Measurements from ENCODE around the gene KRTAP5-8.
A peak's percentile ranks its signal among the peaks of the same experiment; 100 is the strongest.
"Not testable (repeated sequence)": the region's sequence is repeated elsewhere in the genome, so short reads cannot be mapped to it uniquely, and the experiment has no call there.

Gene KRTAP5-8

GRCh38 chr11:71577469-71578004, 39.7 kb downstream of the KRTAP5-8 start:
- Mint-ChIP-seq H3K4me3 (no peak overlapping the region), H3K9me3 (no peaks in the 10 kb centered on the region), H3K27ac (no peak overlapping the region), H3K27me3 (peaks cover 25 to 32% of the 10 kb centered on the region in 2 donors), H3K4me1 (ENCODE audit: low read depth in 2 of 2) (peaks cover 0 to 2% of the 10 kb centered on the region in 2 donors), H3K36me3 (ENCODE audit: insufficient read depth) (no peaks in the 10 kb centered on the region)
- DNase-seq: no peak
- no peak for ATAC-seq (replicated peaks)

- not testable (repeated sequence) for H3K9me3 Mint-ChIP-seq; DNase-seq; ATAC-seq (replicated peaks); H3K27ac Mint-ChIP-seq; H3K4me1 Mint-ChIP-seq (ENCODE audit: low read depth in 2 of 2); H3K4me3 Mint-ChIP-seq; H3K36me3 Mint-ChIP-seq (ENCODE audit: insufficient read depth)
- peaks cover 42 to 51% of the 10 kb centered on the region in 2 donors for H3K27me3 Mint-ChIP-seq
Measured at GRCh38 chr11:71579513-71579912, 41.7 kb downstream of the KRTAP5-8 start.

- Mint-ChIP-seq H3K4me1 (ENCODE audit: low read depth in 2 of 2) (peaks cover 0 to 2% of the 10 kb centered on the region in 2 donors), H3K27me3 (peaks cover 49 to 60% of the 10 kb centered on the region in 2 donors), H3K36me3 (ENCODE audit: insufficient read depth) (no peaks in the 10 kb centered on the region), H3K9me3 (no peaks in the 10 kb centered on the region), H3K27ac (no peak overlapping the region), H3K4me3 (no peak overlapping the region)
- peak in 1 of 3 experiments; percentile 18 for DNase-seq
- no peak for ATAC-seq (replicated peaks)
Measured at GRCh38 chr11:71580057-71581003, 42.5 kb downstream of the KRTAP5-8 start.

GRCh38 chr11:71581826-71582225, 44.0 kb downstream of the KRTAP5-8 start:
- Mint-ChIP-seq H3K27me3 (peaks cover 50 to 67% of the 10 kb centered on the region in 2 donors), H3K27ac (no peak overlapping the region), H3K36me3 (ENCODE audit: insufficient read depth) (no peaks in the 10 kb centered on the region), H3K4me1 (ENCODE audit: low read depth in 2 of 2) (peaks cover 0 to 2% of the 10 kb centered on the region in 2 donors), H3K4me3 (no peak overlapping the region), H3K9me3 (no peaks in the 10 kb centered on the region)
- ATAC-seq (replicated peaks) (no peak), DNase-seq (no peak)

GRCh38 chr11:71582309-71582895, 44.6 kb downstream of the KRTAP5-8 start, which contains the start of gene KRTAP5-11:
Gene KRTAP5-11 (minus strand): TSS chr11:71582875. CDS start chr11:71582837, 38 bp downstream.
- ATAC-seq (replicated peaks): no peak
- H3K4me3 Mint-ChIP-seq: no peak within 1 kb of the TSS
- H3K9me3 Mint-ChIP-seq: no peaks in the 10 kb centered on the region
- no peak within 1 kb of the TSS for H3K27ac Mint-ChIP-seq
- H3K4me1 Mint-ChIP-seq (ENCODE audit: low read depth in 2 of 2): peaks cover 0 to 2% of the 10 kb centered on the region in 2 donors
- no peak for DNase-seq
- no peaks in the 10 kb centered on the region for H3K36me3 Mint-ChIP-seq (ENCODE audit: insufficient read depth)
- H3K27me3 Mint-ChIP-seq: peaks cover 50 to 73% of the 10 kb centered on the region in 2 donors

- not testable (repeated sequence) for DNase-seq; H3K27ac Mint-ChIP-seq; H3K4me3 Mint-ChIP-seq; H3K36me3 Mint-ChIP-seq (ENCODE audit: insufficient read depth); ATAC-seq (replicated peaks); H3K4me1 Mint-ChIP-seq (ENCODE audit: low read depth in 2 of 2); H3K9me3 Mint-ChIP-seq
- peaks cover 50 to 79% of the 10 kb centered on the region in 2 donors for H3K27me3 Mint-ChIP-seq
Measured at GRCh38 chr11:71582969-71583368, 45.1 kb downstream of the KRTAP5-8 start.

- not testable (repeated sequence) for H3K4me1 Mint-ChIP-seq (ENCODE audit: low read depth in 2 of 2); ATAC-seq (replicated peaks); H3K27ac Mint-ChIP-seq; DNase-seq; H3K9me3 Mint-ChIP-seq; H3K4me3 Mint-ChIP-seq; H3K36me3 Mint-ChIP-seq (ENCODE audit: insufficient read depth)
- H3K27me3 Mint-ChIP-seq: peaks cover 42 to 82% of the 10 kb centered on the region in 2 donors
Measured at GRCh38 chr11:71585673-71586072, 47.8 kb downstream of the KRTAP5-8 start.

- H3K36me3 Mint-ChIP-seq (ENCODE audit: insufficient read depth); H3K4me3 Mint-ChIP-seq; H3K9me3 Mint-ChIP-seq; H3K4me1 Mint-ChIP-seq (ENCODE audit: low read depth in 2 of 2); H3K27ac Mint-ChIP-seq; ATAC-seq (replicated peaks); DNase-seq: not testable (repeated sequence)
- peaks cover 17 to 66% of the 10 kb centered on the region in 2 donors for H3K27me3 Mint-ChIP-seq
Measured at GRCh38 chr11:71588314-71588713, 50.5 kb downstream of the KRTAP5-8 start.

Measured in effector memory CD8-positive, alpha-beta T cell (primary cell).